Fibroblast of lung (primary cell): ENCODE measurements around the gene ACACB. TPM values are rescaled to one million over a fixed set of nuclear protein-coding genes. Genes with fewer than 3 reads are reported as not detected.

Experiments used
- DNase-seq, 2 donors: peaks; one replicate each; pipeline versions ENCODE4 v3.0.0 to v3.0.0-alpha.2; 2010; ENCODE audit warnings: low read depth in 2 of 2
- H2AFZ ChIP-seq: 2 replicates; pipeline ENCODE4 v1.5.1; 2012; ENCODE audit warnings: low read length, control low read depth, inconsistent platforms
- H3K27ac ChIP-seq: 2 replicates; pipeline ENCODE4 v1.5.1; 2011; ENCODE audit warnings: low read length, control low read depth; ENCODE audit not compliant: insufficient read depth
- H3K27me3 ChIP-seq: 2 replicates; pipeline ENCODE4 v1.5.1; 2011; ENCODE audit warnings: mild to moderate bottlenecking, low read length; ENCODE audit not compliant: control insufficient read depth, insufficient read depth
- H3K36me3 ChIP-seq: 2 replicates; pipeline ENCODE4 v1.5.1; 2011; ENCODE audit warnings: low read length; ENCODE audit not compliant: control insufficient read depth, insufficient read depth
- H3K4me1 ChIP-seq: 2 replicates; pipeline ENCODE4 v1.5.1; 2011; ENCODE audit warnings: low read length; ENCODE audit not compliant: control insufficient read depth, insufficient read depth; ENCODE audit errors: extremely low read depth
- H3K4me2 ChIP-seq: 2 replicates; pipeline ENCODE4 v1.5.1; 2011; ENCODE audit warnings: low read length, control low read depth; ENCODE audit not compliant: insufficient read depth; ENCODE audit errors: extremely low read depth
- H3K4me3 ChIP-seq, 4 experiments: fragments of 200-600 bp in 1 of 4; sonication (generic) in 1 of 4; replicated peaks in 1 of 4; 2 replicates each; pipeline ENCODE4 v1.5.1; 2011 to 2016; ENCODE audit warnings: low read length in 4 of 4, low read depth in 3 of 4, mild to moderate bottlenecking in 3 of 4, control low read depth in 2 of 4, inconsistent platforms in 1 of 4, mixed read lengths in 1 of 4; ENCODE audit not compliant: insufficient read depth in 1 of 4; ENCODE audit errors: control extremely low read depth in 1 of 4
- H3K79me2 ChIP-seq: 2 replicates; pipeline ENCODE4 v1.5.1; 2012; ENCODE audit warnings: mild to moderate bottlenecking, low read length, inconsistent platforms; ENCODE audit not compliant: control insufficient read depth, insufficient read depth
- H3K9ac ChIP-seq: 2 replicates; pipeline ENCODE4 v1.5.1; 2011; ENCODE audit warnings: mild to moderate bottlenecking, low read length, control low read depth; ENCODE audit not compliant: insufficient read depth
- H3K9me3 ChIP-seq: 2 replicates; pipeline ENCODE4 v1.5.1; 2012; ENCODE audit warnings: low read depth, low read length; ENCODE audit not compliant: control insufficient read depth, insufficient read depth
- H4K20me1 ChIP-seq: 2 replicates; pipeline ENCODE4 v1.5.1; 2011; ENCODE audit warnings: low read length; ENCODE audit not compliant: control insufficient read depth, insufficient read depth; ENCODE audit errors: extremely low read depth
- CTCF ChIP-seq, 2 donors: IDR thresholded peaks in 1 of 2; conservative IDR thresholded peaks in 1 of 2; 1 replicate in 1 of 2; 2 replicates in 1 of 2; pipeline ENCODE4 v1.5.1; 2011 to 2012; ENCODE audit warnings: low read length in 2 of 2, control low read depth in 1 of 2, inconsistent platforms in 1 of 2, low read depth in 1 of 2, mild to moderate bottlenecking in 1 of 2
- EZH2 ChIP-seq: IDR thresholded peaks from 2 replicates; pipeline ENCODE4 v1.5.1; 2012; ENCODE audit warnings: low read length, control low read depth, mild to moderate bottlenecking; ENCODE audit errors: missing control alignments
- polyA plus RNA-seq, 2 donors: library from polyadenylated mRNA; depleted of rRNA in 1 of 2; stranded (reverse) in 1 of 2; unstranded in 1 of 2; fragments of >200 nt; gene quantifications; 2 replicates each; pipeline ENCODE4 v1.2.1, GENCODE V29; 2011 to 2012; ENCODE audit warnings: missing spikeins in 1 of 2
- total RNA-seq: library from RNA; depleted of rRNA; stranded (reverse); fragments of >200 nt; gene quantifications from 2 replicates; pipeline ENCODE4 v1.2.1, GENCODE V29; 2014

Gene ACACB
- total and polyA plus RNA-seq, 2 donors (not counting 1 experiment from before 2014, with no cell fraction given) = 1.5 to 9.1 TPM

GRCh38 chr12:109156586-109156985 is 40.2 kb downstream of the ACACB start:
- Histone ChIP-seq H4K20me1 (no peaks in the 10 kb centered on the region), H3K4me1 (peaks cover 3% of the 10 kb centered on the region), H3K27ac (no peak overlapping the region), H3K27me3 (no peaks in the 10 kb centered on the region), H2AFZ (no peak overlapping the region), H3K9ac (no peak overlapping the region), H3K4me2 (no peak overlapping the region), H3K36me3 (no peaks in the 10 kb centered on the region), H3K9me3 (no peaks in the 10 kb centered on the region), H3K4me3 (no peak overlapping the region), H3K79me2 (no peaks in the 10 kb centered on the region)
- TF ChIP-seq EZH2 (no peak), CTCF (conservative IDR thresholded peaks at IDR 0.05 in 1 of 2, IDR thresholded peaks at IDR 0.05 in 1 of 2; ENCODE audit: low read depth in 1 of 2, low read length in 2 of 2) (no peak)
- DNase-seq = no peak

GRCh38 chr12:109157986-109158385 is 41.6 kb downstream of the ACACB start:
- TF ChIP-seq CTCF (conservative IDR thresholded peaks at IDR 0.05 in 1 of 2, IDR thresholded peaks at IDR 0.05 in 1 of 2; ENCODE audit: low read depth in 1 of 2, low read length in 2 of 2) (no peak), EZH2 (no peak)
- no peak overlapping the region for H2AFZ ChIP-seq
- no peaks in the 10 kb centered on the region for H3K9me3 ChIP-seq
- no peak overlapping the region for H3K4me3 ChIP-seq
- H3K4me1 ChIP-seq = peaks cover 3% of the 10 kb centered on the region
- no peak overlapping the region for H3K27ac ChIP-seq
- no peaks in the 10 kb centered on the region for H3K36me3 ChIP-seq
- no peaks in the 10 kb centered on the region for H3K27me3 ChIP-seq
- no peak overlapping the region for H3K4me2 ChIP-seq
- H3K9ac ChIP-seq = no peak overlapping the region
- DNase-seq = no peak
- H3K79me2 ChIP-seq = no peaks in the 10 kb centered on the region
- H4K20me1 ChIP-seq = no peaks in the 10 kb centered on the region

- no peak overlapping the region for H3K4me3 ChIP-seq
- H4K20me1 ChIP-seq = no peaks in the 10 kb centered on the region
- no peaks in the 10 kb centered on the region for H3K27me3 ChIP-seq
- no peak overlapping the region for H2AFZ ChIP-seq
- no peaks in the 10 kb centered on the region for H3K79me2 ChIP-seq
- H3K9me3 ChIP-seq = no peaks in the 10 kb centered on the region
- H3K4me1 ChIP-seq = no peaks in the 10 kb centered on the region
- H3K9ac ChIP-seq = no peak overlapping the region
- H3K4me2 ChIP-seq = no peak overlapping the region
- DNase-seq = no peak
- H3K27ac ChIP-seq = no peak overlapping the region
- H3K36me3 ChIP-seq = no peaks in the 10 kb centered on the region
- no peak for TF ChIP-seq EZH2
These were observed 44.0 kb downstream of the ACACB start for GRCh38 chr12:109160433-109160832.
